Endometrial microvascular endothelial cells (primary cell): ENCODE results near the gene ABCB11. TPM values are rescaled to one million over a fixed set of nuclear protein-coding genes. Genes with fewer than 3 reads are reported as not detected.
"Not testable (repeated sequence)": the region's sequence is repeated elsewhere in the genome, so short reads cannot be mapped to it uniquely, and the experiment has no call there.

Experiments
- in situ Hi-C: cut with HindIII; loops from 2 replicates; pipeline ENCODE4 v1.10.0; 2017; ENCODE audit warnings: low sequenced_read_pairs, low pct_unique_long_range_greater_than_20kb; ENCODE audit errors: inconsistent ontology term
- total RNA-seq: library from RNA; depleted of rRNA; stranded (reverse); fragments of >200 nt; gene quantifications from one replicate; pipeline ENCODE4 v1.2.3, GENCODE V29; 2015; ENCODE audit errors: inconsistent ontology term

Gene ABCB11
- total RNA-seq, 1 donor from 2014 or later: not detected

DNA sequence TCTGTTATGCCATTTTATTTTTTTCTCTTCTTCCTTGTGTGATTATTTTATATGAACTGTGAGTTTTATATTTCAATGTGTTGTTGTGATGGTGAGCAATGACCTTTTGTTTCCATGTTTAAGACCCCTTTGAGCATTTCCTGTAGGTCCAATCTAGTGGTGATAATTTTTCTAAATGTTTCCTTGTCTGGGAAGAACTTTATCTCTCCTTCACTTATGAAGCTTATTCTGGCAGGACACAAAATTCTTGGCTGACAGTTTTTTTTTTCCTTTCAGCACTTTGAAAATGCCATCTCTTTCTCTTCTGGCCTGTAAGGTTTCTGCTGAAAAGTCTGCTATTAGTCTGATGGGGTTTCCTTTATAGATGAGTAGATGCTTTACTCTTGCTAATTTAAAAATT, 76.9 kb downstream of the ABCB11 start:
- in situ Hi-C loops: no loop called here

DNA sequence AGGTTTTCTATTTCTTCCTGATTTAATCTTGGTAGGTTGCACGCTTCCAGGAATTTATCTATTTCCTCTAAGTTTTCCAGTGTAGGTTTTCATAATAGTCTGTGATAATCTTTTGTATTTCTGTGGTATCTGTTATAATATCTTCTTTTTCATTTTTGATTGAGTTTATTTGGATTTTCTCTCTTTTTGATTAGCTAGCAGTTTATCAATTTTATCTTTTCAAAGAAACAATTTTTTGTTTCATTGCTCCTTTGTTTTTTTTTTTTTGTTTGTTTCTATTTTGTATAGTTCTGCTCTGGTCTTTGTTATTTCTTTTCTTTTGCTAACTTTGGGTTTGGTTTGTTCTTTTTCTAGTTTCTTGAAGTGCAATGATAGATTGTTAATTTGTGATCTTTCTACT, 78.7 kb downstream of the ABCB11 start:
- in situ Hi-C loops: no loop called here

DNA sequence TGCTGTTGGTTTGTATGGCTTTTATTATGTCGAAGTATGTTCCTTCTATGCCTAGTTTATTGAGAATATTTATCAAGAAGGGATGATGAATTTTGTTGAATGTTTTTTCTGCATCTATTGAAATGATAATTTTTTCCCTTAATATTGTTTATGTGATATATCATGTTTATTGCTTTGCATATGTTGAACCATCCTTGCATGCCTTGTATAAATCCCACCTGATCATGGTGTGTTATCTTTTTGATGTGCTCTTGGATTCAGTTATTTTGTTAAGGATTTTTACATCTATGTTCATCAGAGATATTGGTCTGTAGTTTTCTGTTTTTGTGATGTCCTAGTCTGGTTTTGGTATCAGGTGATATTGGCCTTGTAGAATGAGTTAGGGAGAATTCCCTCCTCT, 79.3 kb downstream of the ABCB11 start:
- in situ Hi-C loops: no loop called here

DNA sequence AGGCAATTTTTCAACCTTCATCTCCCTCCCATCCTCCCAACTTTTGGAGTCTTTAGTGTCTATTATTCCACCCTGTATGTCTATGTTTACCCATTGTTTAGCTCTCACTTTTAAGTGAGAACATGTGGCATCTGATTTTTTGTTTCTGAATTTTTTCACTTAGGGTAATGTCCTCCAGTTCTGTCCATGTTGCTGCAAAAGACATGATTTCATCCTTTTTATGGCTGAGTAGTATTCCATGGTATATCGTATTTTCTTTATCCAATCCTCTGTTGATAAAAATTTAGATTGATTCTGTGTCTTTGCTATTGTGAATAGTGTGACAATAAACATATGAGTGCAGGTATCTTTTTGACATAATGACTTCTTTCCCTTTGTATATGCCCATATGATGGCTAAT, 81.8 kb downstream of the ABCB11 start:
- in situ Hi-C loops: no loop called here

DNA sequence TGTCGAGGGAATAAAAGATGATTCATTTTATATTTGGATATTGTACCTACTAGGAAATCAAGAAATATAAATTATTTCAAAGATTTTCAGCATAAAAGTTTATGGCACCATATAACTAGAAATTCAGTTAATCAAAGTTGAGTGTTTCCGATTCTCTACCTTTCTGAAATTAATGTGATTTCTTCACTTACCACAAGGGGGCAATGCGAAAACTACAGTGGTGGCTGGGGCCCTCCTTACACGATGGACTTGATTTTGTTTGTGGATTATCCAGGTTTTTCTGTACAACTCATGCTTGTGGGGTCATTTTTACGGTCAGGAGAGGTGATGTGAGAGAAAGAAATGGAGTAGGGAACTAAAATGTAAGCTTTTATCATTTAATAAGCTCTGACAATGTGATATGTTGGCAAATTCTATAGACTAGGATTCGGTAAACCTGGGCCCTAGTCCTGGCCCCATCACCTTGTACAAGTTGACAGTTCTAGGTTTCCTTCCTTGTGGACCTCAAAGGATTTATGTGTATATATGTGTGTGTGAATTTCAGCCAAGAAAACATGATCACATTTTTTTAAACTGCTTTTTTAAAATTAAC, 82.4 kb downstream of the ABCB11 start:
- in situ Hi-C loops: no loop called here

DNA sequence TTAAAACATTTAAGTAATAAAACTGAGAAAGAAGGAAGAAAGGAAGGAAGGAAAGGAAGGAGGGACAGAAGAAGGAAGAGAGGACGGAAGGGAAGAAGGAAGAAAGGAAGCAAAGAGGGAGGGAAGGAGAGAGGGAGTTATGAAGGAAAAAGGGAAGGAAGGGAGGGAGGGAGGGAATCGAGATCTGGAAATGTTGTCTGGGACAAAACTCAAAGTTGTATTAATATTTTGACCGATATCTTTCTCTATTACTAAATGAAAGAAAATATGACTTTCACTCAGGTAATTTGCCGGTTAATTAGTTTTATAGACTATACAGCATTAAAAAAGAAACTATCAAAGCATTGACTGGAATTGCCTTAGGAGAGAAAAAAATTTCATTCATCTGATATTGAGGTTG, 85.6 kb downstream of the ABCB11 start:
- in situ Hi-C loops: no loop called here

DNA sequence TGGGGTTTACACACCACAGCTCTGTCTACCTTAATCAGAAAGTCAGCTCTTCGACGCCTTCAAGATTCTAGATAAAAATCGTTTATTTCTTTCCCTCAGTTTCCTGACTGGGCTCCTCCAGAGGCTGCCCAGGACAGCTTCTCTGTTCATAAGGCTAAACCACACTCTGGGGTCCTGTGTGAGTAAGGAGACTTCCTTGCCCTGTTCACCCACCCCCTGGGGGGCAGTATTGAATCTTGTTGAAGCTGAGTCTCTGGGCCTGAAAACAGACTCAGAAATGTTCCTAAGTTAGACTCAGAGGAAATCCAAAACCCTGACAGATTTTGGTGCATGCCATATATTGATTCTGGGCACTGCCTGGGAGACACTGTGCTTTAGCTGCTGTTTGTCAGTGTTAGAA, 87.1 kb downstream of the ABCB11 start:
- in situ Hi-C loops: no loop called here

DNA sequence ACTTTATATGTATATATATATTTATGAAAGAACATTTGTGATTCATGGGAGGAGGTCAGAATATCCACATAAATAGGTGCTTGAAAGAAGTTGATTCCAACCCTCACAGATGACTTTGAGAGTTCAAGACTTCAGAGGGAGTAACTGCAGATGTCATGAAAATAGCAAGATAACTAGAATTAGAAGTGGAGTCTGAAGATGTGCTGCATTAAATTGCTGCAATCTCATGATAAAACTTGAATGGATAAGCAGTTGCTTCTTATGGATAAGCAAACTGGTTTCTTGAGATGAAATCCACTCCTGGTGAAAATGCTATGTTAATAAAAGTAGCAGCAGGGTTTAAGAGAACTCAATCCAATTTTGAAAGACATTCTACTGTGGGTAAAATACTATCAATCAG, 89.8 kb downstream of the ABCB11 start:
- in situ Hi-C loops: no loop called here

DNA sequence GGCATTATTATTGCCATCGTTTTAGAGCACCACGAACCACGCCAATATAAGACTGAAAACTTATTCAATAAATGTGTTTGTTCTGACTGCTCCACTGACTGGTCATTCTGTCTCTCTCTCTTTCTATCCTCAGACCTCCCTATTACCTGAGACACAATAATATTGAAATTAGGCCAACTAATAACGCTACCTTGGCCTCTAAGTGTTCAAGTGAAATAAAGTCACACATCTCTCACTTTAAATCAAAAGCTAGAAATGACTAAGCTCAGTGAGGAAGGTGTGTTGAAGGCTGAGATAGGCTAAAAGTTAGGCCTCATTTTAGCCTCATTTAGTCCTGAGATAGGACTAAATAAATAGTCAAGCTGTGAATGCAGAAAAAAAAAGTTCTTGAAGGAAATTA, 91.2 kb downstream of the ABCB11 start:
- in situ Hi-C loops: no loop called here

DNA sequence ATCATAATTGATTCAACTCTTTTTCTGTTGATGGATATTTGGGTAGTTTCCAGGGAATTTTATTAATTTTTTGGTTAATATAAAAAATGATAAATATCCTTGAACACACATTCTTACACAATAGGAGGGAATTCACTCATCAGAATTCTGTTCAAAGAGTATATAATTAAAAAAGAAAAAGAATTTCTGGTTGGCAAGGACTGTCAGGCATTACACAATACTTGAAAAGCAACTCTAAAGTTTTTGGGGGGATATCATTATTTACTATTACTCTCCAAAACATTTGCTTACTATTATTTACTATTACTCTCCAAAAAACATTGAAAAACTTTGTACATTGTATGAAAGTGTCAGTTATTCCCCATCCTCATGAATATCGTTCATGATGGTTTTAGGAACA, 92.1 kb downstream of the ABCB11 start:
- in situ Hi-C loops: no loop called here

DNA sequence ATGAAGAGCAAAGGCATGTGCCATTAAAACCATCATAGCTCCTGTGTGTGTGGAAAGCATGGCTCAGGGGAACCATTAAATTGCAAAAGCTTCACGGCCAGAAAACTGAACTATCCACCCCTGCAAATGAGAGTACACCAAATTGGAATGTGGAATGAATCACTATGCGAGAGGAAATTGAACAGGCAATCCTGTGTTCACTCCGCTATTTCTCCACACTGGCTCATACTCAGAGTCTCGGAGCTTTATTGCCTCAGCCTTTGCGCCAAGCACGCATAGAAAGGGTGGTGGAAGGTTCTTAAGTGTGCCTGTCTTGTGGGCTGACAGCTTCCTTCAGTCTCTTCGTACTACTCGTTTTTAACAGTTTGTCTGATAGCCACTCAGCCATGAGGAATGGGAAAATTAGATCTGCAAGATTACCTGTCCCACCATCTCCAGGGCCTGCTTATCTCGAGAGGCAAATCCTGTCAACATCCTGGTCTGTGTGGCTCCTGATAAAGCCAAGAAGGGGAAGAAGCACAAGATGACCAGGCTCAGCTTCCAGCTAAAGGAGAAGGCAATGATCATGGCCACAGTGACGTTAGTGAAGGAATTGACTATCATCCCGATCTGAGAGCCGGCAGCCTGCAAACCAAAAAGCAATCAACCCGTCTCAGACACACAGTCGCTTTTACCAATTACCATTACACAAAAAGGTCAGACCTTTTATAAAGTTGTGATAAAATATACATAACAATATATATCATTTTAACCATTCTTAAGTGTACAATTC, 95.1 kb downstream of the ABCB11 start:
- in situ Hi-C loops: no loop called here

DNA sequence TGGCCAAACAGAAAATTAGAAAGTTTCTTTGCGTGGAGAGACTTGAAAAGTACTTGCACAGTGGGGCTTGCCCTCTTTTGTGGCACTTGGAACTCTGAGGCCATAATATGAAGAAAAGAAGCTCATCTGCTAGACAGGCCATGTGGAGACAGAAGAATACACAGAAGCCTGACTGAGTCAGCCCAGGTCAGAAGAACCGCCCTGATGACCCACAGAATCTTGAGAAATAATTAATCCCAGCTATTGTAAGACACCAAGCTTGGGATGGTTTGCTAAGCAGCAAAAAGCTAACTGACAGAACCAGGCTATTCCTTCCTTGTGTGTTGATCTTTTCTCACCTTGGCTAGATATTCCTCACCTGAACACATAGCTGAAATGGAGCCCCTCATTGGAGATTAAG, 96.3 kb downstream of the ABCB11 start:
- in situ Hi-C loops: no loop called here

DNA sequence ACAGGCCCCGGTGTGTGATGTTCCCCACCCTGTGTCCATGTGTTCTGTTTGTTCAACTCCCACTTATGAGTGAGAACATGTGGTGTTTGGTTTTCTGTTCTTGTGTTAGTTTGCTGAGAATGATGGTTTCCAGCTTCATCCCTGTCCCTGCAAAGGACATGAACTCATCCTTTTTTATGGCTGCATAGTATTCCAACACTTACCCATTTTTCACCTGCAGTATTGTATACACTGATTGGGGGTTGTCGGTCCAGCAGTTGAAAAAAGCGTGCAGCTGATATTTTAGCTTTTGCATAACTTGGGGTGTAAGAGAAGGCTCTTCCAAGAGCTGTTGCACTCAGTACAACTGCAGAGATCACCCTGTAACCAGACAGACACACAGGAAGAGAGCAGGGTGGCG, 99.0 kb downstream of the ABCB11 start:
- in situ Hi-C loops: not testable (repeated sequence)

DNA sequence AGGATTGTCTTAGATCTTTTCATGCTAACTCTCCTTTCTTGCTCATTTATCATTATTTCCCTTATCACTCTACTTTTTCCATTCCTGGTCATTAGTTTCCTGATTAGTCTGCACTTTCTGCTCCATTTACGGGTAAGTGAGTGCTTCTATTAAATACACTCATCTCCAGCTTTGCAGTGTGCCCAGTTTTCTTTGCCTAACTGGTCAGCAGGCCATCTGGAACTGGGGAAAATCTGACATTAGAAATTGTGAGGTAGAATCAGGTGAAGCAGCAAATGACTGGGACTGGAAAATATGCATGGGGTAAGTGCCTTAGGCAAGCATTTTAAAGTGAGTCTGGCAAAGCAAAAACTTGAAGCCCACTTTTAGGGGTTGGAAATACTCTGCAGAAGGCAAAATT, 100.9 kb downstream of the ABCB11 start:
- in situ Hi-C loops: no loop called here

DNA sequence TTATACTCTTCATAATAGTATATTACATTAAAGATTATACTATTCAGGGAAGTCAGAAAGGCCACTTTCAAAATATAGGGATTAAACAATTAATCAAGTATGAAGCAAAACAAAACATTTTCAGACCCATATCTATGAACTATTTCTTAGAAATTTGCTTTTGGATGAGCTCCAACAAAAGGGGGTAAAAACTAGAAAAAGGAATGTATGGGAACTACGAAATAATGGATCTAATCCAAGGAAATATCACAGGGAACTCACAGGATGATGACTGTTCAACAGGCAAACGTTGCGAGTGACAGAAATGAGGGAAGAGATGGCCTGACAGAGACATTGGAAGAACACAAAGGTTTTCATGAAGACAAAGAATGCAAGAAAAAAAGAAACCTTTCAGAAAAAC, 102.1 kb downstream of the ABCB11 start:
- in situ Hi-C loops: no loop called here

DNA sequence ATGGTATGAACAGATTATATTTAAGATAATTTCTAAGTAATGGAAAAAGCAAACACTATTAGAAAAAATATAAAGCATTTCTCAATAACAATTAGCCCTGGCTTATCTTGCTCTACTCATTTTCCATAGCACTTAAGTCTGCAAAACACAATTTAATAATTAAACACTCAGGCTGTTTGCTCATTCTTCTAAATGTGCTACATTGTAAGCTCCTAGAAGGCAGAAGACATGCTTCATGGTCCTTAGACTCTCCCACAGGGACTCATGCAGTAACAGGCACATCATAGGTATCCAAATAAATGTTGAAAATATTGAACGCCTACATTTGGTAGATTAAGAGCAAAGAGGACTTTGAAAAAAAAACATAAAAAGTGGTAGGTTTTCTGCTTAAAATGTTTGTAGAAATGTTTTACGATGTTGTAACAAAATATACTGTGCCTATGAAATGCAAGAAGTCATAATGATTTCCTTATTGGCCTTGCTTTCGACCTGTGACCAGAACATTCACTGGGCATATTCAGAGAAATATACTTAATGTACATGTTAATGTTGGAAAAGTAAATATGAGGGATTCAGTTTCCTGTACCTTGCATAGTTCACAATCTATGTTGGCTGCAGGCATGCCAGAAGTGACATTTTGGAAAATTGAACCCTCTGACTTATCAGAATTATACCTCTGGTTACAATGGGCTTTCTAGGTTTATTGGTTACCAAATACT, 102.9 kb downstream of the ABCB11 start:
- in situ Hi-C loops: no loop called here

DNA sequence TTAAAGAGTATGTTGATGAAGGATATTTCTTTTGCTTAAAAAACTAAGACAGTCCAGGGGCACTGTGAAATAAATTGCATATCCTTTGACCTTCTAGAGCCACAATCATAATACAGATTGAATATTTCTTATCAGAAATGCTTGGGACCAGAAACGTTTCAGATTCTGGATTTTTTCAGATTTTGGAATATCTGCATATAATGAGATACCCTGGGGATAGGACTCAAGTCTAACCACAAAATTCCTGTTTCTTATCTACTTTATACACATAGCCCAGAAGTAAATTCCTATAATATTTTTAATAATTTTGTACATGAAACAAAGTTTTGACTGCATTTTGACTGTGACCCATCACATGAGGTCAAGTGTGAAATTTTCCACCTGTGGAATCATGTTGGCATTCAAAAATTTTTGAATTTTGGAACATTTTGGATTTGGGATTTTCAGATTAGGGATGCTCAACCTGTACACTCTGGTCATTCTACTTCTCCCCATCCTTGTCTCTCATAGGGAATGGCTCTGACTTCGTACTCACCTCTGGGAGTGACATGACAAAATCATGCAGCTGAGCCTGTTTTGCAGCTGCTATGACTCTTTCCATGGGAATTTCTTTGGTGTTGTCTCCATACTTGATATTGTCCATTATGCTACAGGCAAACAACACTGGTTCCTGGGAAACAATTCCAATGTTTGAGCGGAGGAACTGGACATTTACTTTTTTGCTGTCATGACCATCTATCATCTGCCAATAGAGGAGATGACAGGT, 104.3 kb downstream of the ABCB11 start:
- in situ Hi-C loops: no loop called here

DNA sequence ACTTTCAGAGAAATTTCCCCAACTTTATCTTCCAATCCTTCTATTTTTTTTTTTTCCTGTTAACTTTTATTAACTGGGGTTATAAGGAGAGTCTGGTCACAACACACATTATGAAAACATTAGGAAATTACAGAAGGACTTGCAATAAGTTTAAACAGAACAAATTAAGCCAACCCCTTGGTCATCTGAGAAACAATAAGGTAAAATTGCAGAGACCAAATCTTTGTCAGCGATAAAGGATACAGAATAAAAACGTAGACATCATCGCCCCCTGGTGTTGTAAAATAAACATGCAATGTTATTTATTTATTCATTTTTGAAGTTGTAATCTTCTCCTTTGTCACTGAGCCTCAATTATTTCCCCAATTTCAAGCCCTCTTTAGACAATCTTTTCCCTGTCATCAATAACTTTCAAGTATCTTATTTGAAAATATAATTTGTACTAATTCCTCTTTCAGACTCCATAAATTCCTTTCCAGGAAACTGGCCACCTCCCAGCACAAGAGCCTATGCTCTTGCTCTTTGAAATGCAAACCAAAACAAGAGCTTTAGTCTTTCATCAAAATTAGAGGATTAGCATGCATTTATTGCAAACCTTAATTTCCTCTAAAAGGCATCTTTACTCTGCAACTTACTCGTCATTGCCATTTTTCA, 110.5 kb downstream of the ABCB11 start:
- in situ Hi-C loops: no loop called here

DNA sequence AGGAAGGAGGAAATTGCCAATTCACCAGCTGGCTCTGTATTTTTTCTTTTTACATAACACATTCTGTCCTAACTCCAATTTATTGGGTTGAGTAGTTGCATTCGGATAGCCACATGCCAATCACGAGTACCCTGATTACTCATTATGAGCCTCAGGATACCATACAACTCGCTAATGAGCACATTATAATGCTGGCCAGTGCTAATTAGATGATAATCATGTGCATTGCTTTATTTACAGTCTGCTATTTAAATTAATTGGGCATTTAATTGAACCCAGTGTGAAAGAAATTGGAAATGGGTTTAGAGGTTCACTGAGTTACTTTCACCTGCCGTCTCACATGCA, 114.8 kb downstream of the ABCB11 start:
- in situ Hi-C loops: no loop called here
